Spleen (tissue), 7 donors: ENCODE results near the gene CCDC50.

Source experiments
- CTCF ChIP-seq, 11 experiments: fragments of 200-600 bp in 7 of 11; fragments of 450-650 bp in 4 of 11; sonication (generic) in 4 of 11; IDR thresholded peaks in 8 of 11; conservative IDR thresholded peaks in 3 of 11; 1 replicate in 7 of 11; 2 replicates in 4 of 11; pipeline versions ENCODE4 v1.4.0 to v1.8.0; 2016 to 2021; ENCODE audit warnings: antibody characterized with exemption in 11 of 11, inconsistent platforms in 4 of 11, mild to moderate bottlenecking in 1 of 11
- POLR2A ChIP-seq, 3 donors: fragments of 450-650 bp; IDR thresholded peaks; one replicate each; pipeline ENCODE4 v1.5.1; 2017; ENCODE audit warnings: antibody characterized with exemption in 3 of 3, mild to moderate bottlenecking in 1 of 3
- POLR2AphosphoS5 ChIP-seq, 3 donors: sonication (generic); formaldehyde crosslinking; IDR thresholded peaks; one replicate each; pipeline ENCODE4 v1.5.1; 2017; ENCODE audit warnings: antibody characterized with exemption in 3 of 3
- donor health status: DM: no; HTN: no; CAD: no; lungs with moderate emphysema.
- donor health status: DM: no; HTN: no; CAD: no.
- donor health status: DM: no; HTN: no; CAD: no.

GRCh38 chr3:191357909-191358308 lies 28.7 kb downstream of the CCDC50 start:
- TF ChIP-seq CTCF (IDR thresholded peaks at IDR 0.05 in 8 of 11, conservative IDR thresholded peaks at IDR 0.05 in 3 of 11) (no peak), POLR2A (IDR thresholded peaks at IDR 0.05) (no peak), POLR2AphosphoS5 (IDR thresholded peaks at IDR 0.05) (no peak)
